Stomach (tissue), 4 donors: ENCODE data around the gene NFIX.

ENCODE experiments used
- CTCF ChIP-seq, 7 experiments: fragments of 450-650 bp in 4 of 7; fragments of 200-600 bp in 3 of 7; sonication (generic) in 3 of 7; IDR thresholded peaks; one replicate each; pipeline ENCODE4 v1.5.1; 2016 to 2019; ENCODE audit warnings: antibody characterized with exemption in 7 of 7, control low read depth in 2 of 7, mild to moderate bottlenecking in 1 of 7
- EP300 ChIP-seq: sonication (generic); formaldehyde crosslinking; IDR thresholded peaks from one replicate; pipeline ENCODE4 v1.6.1; 2017; ENCODE audit warnings: antibody characterized with exemption
- POLR2A ChIP-seq, 4 donors: fragments of 450-650 bp; IDR thresholded peaks; one replicate each; pipeline ENCODE4 v1.6.1; 2016; ENCODE audit warnings: antibody characterized with exemption in 4 of 4, control low read depth in 2 of 4, mild to moderate bottlenecking in 1 of 4, moderate library complexity in 1 of 4
- POLR2AphosphoS5 ChIP-seq, 3 donors: sonication (generic); formaldehyde crosslinking; IDR thresholded peaks; one replicate each; pipeline ENCODE4 v1.6.1; 2016; ENCODE audit warnings: antibody characterized with exemption in 3 of 3

GRCh38 chr19:12987190-12987589 lies 8.1 kb upstream of the NFIX start:
- no peak for TF ChIP-seq POLR2A (IDR thresholded peaks at IDR 0.05)
- TF ChIP-seq POLR2AphosphoS5 (IDR thresholded peaks at IDR 0.05) = no peak
- no peak for TF ChIP-seq CTCF (IDR thresholded peaks at IDR 0.05)
- no peak for TF ChIP-seq EP300
